GM21526 (cell line): Measurements from ENCODE around the gene ITM2C.

Experiments
- ATAC-seq: cut with Tn5 transposase; IDR thresholded peaks from one replicate; pipeline ENCODE4 v1.9.1; 2021; ENCODE audit warnings: moderate library complexity; ENCODE audit not compliant: unreplicated experiment, low FRiP score

Gene ITM2C

DNA sequence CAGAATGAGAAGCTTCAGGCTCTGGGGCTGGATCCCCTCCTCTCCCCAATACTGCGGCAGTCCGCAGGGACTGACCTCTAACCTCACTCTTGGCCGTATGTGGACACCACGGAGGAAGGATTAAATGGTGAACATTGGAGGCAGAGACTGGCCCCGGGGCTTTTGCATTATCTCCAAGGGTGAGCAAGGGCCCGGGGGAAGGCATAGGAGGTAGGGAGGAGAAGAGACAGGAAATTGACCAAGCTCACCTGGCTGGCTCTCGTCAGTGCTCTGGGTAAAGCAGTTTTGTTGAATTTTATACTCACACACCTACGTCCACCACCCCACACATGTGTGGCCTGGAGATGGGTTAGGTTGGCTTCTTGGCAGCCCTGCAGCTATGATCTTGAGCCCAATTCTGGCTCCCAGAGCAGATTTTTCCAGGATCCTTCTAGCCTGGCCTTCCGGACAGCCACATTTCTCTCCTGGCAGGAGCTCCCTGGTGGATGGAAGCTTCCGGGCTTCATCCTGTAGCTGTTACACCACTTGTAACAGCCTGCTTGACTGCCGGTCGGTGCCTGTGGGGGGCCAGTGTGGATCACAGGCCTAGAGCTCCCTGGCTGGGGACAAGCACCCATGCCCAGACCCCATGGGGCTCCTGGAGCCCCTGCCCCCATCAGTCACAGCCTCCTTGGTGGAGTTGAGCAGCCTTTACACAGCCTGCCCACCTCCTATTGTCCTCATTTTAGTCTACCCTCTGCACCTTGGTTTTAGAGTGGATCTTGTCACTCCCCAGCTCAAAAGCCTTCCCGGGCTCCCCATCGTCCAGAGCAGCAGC is 7.6 kb downstream of the ITM2C start:
- ATAC-seq: peak; percentile 3

DNA sequence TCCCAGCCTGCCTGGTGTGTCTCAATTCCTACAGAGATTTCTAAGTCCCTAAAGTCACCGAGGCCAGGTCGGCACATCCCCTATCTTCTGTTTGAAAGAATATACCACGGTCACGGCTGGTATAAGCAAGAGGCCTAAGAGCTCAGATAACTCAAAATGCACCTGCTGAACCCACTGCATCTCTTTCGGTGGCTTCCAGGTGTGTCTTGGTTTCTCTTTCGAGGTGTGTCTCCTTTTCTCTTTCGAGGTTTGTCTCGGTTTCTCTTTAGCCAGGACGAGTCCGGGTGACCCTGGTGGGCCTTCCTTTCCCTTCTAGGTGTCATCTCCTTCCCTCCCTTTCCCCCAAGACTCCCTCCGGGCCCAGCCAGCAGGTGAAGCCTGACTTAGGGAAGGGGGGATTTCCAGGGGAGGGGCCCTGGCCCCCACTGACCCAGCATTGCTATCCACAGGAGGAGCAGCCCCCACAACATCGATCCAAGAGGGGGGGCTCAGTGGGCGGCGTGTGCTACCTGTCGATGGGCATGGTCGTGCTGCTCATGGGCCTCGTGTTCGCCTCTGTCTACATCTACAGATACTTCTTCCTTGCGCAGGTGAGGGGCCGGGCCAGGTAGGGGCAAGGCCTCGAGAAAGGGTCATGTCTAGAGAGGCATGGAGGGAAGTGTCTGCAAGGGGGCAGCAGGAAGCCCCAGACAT is 8.4 kb downstream of the ITM2C start:
- peak; percentile 66 for ATAC-seq

DNA sequence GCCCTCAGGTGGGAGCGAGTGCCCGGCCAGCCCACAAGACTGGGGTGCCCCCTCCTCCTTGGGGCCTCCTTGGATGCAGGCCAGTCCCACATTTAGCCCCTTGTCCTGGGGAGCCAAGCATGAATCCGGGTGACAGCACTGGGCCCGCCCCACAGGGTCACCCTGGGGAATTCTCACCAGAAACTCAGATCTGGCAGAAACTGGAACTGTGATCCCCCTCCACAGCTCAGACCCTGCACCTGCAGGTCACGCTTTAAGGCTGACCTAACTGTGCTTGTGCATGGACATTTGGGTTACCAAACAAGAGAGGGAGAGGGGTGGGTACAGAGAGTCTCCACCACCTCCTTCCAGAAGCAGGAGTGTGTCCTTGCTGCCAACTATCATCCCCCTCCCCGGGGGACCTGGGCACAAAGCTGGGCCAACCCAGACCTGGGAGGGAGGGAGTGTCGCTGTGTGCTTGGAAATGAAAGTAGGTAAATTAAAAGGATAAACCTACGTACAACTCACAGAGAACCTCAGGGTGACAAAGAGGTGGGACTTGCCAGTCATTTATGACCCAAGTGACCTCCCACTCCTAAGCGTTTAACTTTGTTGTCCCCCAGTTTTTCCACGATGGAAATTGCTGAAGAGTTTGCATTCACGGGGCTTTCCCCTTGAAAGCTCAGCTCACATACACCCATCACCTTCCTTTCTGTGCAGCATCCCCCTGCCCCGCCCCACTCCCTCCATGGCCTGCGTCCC is 9.1 kb downstream of the ITM2C start:
- peak; percentile 55 for ATAC-seq

DNA sequence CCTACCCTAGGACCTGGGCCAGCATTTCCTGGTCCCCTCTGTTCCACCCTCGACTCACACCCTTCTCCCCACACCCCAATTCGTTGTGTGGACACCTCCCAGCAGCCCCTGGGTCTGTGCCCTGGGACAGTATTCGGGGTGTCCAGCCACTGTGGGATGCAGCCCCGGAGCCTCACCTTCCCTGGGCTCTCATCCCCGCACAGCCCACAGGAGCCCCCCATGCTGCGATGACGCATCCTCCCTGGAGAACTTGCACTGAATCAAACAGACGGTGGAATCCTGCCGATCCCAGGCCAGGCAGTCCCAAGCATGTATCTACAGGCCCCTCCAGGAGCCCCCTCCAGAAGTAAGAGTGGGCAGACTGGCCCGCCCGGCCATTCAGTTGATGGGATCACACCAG is 9.7 kb downstream of the ITM2C start:
- no peak for ATAC-seq

DNA sequence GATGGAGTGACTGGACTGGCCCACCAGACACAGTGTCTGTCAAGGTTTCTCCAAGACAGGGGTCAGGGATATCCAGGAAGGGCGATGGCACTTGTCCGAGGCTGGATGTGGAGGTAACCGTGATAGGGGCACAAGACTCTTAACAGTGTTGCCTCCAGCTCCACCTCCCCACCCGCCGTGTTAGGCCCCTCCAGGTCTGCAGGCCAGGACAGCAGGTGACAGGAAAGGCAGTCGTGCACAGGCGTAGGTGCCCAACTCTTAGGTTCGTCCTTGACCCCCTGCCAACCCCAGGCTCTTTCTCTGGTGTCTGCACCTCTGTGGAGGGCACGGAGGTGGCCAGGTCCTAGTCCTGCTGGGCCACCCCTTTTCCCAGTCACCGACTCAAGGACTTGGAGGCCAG is 10.1 kb downstream of the ITM2C start:
- no peak for ATAC-seq

DNA sequence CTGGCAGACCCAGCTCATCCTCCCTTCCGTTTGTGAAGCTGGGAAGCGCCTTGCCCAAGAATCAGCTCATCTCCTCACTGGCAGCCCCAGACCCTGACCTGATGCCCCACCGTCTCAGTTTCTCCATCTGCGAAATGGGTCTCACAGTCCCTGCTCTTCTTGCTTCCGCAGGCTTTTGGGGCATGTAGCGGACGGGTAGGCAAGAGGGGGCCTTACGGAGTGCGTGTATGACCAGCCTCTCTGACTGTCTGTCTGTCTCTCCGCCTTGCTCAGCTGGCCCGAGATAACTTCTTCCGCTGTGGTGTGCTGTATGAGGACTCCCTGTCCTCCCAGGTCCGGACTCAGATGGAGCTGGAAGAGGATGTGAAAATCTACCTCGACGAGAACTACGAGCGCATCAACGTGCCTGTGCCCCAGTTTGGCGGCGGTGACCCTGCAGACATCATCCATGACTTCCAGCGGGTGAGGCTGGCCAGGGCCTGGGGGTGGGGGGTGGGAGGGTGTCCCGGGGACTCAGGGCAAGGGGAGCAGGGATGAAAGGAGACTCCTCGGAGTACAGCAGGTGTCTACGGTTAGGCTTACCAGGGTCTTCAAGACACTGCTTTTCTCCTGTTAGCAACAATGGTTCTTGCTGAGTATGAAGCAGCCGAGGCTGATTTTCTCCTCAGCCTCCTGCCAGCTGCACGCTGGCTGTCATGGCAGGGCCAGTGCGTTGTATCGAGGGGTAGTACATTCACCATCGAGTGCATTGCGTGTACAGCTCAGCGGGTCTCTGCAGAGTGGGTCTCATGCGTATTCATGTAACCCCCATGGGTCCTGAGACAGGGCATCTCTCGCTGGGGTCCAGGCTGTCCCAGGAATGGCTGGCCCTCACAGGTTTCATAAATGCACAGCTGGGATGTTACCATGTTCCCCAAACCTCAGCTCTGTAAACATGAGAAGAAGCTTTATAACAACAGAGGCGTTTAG is 10.9 kb downstream of the ITM2C start:
- ATAC-seq: no peak

DNA sequence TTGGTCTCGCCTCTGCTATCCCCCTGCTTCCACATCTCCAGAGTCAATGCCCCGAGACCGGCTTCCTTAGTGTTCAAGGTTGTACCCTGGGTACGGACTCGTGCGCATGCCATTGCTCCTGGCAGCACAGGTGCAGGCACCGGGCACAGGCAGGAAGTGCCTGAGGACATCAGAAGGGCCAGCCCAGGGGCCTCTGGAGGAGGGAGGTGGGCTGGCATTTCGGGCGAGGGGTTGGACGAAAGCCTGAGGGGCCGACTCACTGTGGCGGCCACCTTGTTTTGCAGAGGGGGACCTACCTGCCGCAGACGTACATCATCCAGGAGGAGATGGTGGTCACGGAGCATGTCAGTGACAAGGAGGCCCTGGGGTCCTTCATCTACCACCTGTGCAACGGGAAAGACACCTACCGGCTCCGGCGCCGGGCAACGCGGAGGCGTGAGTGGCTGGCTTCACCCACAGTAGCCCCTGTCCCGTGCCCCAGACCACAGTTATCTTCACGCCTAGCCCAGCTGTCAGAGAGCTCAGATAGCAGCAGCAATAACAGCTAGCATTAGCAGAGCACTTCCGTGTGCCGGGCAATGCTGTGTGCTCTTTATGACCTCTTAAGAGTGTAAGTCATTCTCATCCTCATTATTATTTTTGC is 12.5 kb downstream of the ITM2C start:
- ATAC-seq: no peak

DNA sequence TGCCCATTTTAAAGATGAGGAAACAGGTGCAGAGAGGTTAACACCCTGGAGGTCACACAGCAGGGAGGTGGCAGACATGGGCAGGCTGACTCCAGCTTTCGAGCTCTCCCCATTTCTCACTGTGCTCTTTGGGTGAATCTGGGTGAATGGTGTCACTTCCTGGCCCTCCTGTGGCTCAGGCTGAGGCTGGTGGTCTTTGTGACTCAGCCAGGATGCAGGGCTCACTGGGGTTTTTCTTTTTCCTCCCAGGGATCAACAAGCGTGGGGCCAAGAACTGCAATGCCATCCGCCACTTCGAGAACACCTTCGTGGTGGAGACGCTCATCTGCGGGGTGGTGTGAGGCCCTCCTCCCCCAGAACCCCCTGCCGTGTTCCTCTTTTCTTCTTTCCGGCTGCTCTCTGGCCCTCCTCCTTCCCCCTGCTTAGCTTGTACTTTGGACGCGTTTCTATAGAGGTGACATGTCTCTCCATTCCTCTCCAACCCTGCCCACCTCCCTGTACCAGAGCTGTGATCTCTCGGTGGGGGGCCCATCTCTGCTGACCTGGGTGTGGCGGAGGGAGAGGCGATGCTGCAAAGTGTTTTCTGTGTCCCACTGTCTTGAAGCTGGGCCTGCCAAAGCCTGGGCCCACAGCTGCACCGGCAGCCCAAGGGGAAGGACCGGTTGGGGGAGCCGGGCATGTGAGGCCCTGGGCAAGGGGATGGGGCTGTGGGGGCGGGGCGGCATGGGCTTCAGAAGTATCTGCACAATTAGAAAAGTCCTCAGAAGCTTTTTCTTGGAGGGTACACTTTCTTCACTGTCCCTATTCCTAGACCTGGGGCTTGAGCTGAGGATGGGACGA is 13.2 kb downstream of the ITM2C start:
- no peak for ATAC-seq

DNA sequence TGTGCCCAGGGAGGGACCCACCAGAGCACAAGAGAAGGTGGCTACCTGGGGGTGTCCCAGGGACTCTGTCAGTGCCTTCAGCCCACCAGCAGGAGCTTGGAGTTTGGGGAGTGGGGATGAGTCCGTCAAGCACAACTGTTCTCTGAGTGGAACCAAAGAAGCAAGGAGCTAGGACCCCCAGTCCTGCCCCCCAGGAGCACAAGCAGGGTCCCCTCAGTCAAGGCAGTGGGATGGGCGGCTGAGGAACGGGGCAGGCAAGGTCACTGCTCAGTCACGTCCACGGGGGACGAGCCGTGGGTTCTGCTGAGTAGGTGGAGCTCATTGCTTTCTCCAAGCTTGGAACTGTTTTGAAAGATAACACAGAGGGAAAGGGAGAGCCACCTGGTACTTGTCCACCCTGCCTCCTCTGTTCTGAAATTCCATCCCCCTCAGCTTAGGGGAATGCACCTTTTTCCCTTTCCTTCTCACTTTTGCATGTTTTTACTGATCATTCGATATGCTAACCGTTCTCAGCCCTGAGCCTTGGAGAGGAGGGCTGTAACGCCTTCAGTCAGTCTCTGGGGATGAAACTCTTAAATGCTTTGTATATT is 14.0 kb downstream of the ITM2C start:
- no peak for ATAC-seq

DNA sequence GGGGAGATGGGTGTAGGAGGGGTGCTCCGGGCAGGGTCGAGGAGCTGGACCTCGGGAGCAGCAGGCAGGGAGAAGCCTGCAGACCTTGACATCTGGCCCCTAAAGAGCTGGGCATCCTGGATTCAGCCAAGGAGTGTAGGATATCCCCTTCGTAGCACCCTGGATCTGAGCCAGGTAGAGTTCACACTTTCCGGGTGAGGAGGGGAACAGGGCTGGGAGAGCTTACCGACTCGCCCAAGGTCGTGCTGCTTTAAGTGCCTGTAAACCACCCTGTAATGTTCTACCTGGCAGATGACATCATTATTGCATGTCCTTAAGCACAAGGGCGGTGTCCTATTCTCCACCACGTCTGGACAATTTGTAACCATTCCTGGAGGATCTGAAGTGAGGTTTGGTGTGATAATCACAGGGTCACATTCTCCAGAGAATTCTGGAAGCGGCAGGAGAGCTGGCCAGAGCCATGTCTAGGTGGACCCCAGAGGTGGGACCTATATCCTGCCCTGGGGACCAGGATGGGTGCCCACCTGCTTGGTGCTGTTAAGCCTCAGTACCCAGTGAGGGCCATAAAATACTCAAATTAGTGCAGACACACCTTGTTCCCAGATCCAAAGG is 14.6 kb downstream of the ITM2C start:
- no peak for ATAC-seq

DNA sequence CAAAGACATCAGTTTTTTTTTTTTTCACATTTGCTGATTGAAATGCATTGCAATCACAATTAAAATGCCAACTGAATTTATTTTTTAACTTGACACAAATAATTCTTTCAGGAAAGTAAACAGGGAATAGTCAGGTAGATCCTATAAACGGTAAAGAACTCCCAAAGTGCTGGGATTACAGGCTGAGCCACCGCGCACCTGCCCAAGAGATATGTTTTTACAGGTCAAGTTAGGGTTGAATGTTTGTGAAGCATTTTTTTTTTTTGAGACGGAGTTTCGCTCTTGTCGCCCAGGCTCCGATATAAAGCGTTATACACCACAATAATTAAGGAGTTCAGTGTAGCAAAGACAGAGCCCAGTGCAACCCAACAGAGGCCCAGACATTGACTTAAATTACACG is 15.1 kb downstream of the ITM2C start:
- no peak for ATAC-seq

DNA sequence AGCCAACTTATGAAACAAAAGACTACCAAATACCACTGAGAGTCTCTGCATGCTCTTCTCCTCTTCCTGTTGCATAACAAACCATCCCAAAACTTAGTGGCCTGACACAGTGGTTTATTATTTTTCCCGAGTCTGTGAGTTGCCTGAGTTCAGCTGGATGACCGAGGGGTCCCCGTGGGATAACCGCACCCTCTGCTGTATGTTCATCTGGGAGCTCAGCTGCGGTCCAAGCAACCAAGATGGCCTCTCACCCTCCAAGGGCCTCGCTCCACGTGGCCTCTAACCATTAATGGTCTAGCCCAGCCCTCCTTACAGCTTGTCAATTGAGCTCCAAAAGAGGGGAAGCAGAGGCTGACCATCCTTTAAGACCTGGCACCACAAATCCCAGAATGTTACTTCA is 17.1 kb downstream of the ITM2C start:
- no peak for ATAC-seq

DNA sequence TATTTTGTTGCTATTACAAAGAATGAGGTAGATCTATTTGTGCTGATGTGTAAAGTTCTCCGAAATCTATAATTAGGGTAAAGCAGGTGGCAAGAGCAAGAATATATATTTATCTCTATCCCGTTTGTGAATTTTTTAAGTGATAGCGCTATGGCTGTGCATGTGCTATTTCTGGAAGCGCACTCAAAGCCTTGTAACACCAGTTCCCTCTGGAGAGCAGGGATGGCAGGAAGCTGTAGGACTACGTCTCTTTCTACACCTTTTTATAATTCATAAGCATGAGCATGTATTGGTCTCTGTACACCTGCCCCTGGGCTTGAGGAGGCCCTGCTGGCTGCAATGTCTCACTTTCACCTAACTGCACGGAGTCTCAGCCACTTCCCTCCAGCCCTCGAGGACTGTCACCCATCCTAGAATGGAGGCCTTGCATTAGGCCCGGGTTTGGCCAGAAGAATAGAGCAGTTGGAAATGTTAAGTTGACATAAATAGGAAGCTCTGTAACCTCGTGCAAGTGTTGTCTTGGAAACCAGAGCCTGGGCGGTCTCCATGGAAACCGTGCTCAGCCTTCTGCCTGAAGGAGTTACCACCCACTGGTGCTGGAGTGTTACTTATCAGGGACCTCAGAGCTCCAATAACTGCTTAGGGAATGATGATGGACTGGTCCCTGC is 20.9 kb downstream of the ITM2C start:
- no peak for ATAC-seq

DNA sequence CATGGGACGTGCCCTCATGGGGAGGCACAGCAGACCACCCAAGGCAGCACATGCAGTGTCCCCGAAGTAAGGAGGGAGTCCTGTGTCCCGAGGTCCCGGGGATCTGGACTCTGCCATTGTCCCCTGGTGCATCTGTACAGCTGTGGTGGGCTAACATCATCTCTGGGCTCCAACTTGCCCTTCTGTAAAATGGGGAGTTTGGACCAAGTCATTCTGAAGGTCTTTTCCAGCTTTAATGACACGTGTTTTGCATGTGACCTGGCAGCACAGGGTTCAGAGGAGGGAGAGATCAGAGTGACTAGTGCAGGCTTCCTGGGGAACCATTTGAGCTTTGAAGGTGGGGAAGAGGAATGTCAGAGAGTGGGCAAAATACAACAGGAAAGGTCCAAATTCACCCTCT is 21.5 kb downstream of the ITM2C start:
- ATAC-seq: no peak

DNA sequence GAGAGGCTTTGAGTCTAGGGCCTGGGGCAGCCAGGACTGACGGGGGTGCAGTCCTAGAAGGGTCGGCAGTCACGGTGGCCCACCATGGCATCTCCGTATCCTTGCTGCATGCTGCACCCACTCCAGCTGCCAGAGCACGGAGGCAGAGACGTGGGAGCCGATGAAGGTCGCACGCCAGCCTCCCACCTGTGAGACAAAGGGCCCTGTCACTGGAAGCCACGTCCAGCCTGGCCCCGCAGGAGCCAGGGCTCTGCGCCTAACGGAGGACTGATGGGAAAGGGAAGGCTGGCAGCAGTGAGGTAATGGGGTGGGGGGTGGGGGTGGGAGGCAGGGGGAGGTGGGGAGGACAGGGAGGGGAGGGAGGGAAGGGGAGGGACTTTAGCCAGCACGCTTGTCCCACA is 21.9 kb downstream of the ITM2C start:
- ATAC-seq: no peak

DNA sequence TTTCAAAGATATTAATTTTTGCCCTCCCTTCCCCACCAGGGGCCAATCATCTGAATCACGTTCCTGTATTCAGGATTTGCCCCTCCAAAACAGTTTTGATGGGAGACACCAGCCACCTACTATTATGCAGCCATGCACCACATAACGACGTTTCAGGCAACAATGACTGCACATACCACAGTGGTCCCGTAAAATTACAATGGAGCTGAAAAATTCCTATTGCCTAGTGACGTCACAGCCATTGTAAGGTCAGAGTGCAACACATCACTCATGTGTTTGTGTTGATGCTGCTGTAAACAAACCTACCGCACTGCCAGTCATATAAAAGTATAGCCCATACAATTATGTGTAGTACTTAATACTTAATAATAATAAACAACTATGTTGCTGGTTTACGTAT is 22.6 kb downstream of the ITM2C start:
- no peak for ATAC-seq

DNA sequence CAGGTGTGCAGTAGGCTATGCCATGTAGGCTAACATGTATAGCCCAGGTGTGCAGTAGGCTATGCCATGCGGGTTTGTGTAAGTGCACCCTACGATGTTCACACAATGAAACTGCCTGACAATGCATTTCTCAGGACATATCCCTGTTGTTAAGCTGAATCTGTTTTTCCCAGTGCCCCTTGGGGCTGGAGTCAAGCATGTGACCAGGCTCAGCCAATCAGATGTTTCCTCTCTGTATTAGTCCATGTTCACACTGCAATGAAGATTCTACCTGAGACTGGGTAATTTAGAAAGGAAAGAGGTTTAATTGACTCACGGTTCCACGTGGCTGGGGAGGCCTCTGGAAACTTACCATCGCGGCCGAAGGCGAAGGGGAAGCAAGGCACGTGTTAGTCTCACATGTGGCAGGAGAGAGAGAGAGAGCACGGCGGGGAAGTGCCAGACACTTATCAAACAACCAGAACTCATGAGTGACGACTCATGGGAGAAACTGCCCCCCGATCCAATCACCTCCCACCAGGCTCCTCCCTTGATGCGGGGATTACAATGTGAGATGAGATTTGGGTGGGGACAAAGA is 24.2 kb downstream of the ITM2C start:
- ATAC-seq: no peak
